Left forelimb (tissue), 1 donor: ENCODE measurements around the gene STK32A.

ENCODE experiments used
- DNase-seq: peaks from one replicate; pipeline ENCODE4 v3.0.0-alpha.2; 2018; ENCODE audit warnings: low spot score

The STK32A gene

GRCh38 chr5:147426640-147427327 is 192.0 kb downstream of the STK32A start:
- DNase-seq, result no peak

- no peak for DNase-seq
Measured at GRCh38 chr5:147427521-147428401, 192.9 kb downstream of the STK32A start.

GRCh38 chr5:147430628-147431027 is 195.8 kb downstream of the STK32A start:
- no peak for DNase-seq

GRCh38 chr5:147431586-147431985 is 196.8 kb downstream of the STK32A start:
- DNase-seq, result no peak

- DNase-seq, result no peak
Measured at GRCh38 chr5:147432323-147432722, 197.5 kb downstream of the STK32A start.

GRCh38 chr5:147434049-147434448 is 199.2 kb downstream of the STK32A start:
- DNase-seq, result no peak

GRCh38 chr5:147436596-147436995 is 201.8 kb downstream of the STK32A start:
- no peak for DNase-seq

GRCh38 chr5:147437161-147437596 is 202.4 kb downstream of the STK32A start:
- DNase-seq, result no peak
